Activated CD4-positive, alpha-beta T cell treated with anti-CD3 and anti-CD28 coated beads for 1 hour (primary cell): Measurements from ENCODE around the gene RPL19.

Experiments
- DNase-seq: peaks from one replicate; pipeline ENCODE4 v3.0.0-alpha.2; 2020

RPL19 gene

DNA sequence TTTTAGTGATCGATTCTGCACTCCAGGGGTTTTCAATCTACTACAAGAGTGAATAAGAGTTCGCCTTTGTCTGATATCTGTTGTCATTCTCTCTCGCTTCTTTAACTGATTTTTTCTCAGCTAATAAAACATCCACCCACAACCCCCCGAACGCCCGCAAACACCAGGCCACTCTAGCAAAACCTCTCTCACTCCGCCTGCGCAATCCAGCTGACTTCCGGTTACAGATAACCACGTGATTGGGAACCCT lies 338 bp upstream of the RPL19 start:
- DNase-seq = peak; percentile 78

DNA sequence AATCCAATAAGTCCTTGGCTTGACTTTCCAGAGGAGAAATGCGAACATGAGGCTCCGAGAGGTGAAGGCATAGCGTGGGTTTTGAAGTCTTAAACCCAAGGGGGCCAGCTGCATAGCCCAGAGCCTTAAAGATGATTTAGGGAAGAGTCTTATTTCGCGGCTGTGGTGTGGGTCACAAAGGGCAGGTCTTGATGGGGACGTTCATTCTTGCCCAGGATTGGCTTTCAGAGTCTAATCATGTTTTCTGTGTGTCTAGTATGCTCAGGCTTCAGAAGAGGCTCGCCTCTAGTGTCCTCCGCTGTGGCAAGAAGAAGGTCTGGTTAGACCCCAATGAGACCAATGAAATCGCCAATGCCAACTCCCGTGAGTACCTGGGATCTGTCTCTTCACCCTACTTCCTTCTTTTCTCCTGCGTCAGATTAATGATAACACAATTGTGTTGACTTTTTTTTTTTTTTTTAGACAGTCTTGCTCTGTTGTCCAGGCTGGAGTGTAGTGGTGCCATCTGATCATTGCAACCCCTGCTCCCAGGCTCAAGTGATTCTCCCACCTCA lies 951 bp downstream of the RPL19 start:
- no peak for DNase-seq

DNA sequence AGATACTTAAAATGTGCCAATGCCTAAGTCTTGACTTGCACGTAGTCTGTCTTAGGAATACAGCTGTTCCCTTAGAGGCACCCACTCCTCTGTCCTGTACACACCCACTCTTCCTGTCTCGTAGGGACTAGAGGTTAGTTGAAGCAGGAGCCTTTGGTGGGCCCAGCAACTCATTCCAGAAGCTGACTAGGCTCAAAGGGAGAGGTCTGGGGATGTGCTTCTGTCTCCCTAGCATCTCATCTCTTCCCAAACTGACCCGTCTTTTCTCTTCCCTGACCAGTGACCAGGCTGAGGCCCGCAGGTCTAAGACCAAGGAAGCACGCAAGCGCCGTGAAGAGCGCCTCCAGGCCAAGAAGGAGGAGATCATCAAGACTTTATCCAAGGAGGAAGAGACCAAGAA lies 4.2 kb downstream of the RPL19 start:
- no peak for DNase-seq

DNA sequence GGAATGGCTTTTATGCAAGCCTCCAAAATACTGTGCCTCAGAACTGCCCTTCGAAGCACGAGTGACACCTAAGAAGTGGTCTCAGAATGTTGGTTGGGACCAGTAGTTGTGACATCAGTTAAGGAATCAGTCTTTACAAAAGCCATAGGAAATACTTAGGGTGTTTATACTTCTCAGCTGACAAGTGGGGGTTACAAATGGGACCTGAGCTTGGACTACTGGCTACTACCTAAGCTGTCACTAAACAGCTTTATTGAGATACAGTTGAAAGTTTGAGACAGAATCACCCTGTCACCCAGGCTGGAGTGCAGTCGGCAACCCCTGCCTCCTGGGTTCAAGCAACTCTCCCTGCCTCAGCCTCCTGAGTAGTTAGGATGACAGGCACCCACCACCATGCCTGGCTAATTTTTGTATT lies 5.0 kb downstream of the RPL19 start:
- no peak for DNase-seq

DNA sequence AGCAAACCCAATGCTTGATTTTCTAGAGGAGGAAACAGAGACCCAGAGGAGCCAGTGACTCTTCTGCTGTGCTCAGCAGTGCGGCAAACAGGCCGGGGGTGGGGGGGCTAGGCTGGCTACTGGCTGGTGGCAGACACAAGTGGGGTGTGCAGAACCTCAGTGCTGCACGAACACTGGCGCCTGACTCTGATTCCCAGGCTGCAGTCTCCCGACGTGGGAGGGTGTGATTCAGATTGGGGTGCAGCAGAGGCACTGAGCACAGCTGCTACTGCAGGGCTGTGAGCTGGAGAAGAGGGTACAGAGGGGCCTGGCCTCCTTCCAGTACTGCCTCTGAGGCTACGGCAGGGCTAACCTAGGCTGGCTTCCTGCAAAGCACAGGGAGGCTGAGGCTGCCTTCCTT lies 8.1 kb downstream of the RPL19 start:
- no peak for DNase-seq

DNA sequence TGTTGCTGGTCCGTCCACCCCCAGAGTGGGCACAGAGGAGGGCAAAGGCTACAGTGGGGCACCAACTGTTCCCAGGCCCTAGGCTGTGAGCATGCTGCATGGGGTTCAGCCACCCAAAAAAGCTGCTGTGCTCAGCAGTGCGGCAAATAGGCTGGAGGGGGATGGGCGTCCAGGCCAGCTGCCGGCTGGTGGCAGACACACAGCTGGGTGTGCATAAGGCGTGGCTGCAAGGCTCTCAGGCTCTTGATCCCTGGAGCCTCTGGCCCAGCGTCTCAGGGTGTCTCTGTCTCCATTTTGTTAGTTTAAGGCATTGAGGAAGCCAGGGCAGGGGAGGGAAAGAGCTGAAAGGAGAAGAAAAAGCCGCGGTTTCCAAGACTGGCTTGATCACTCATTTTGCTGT lies 8.8 kb downstream of the RPL19 start:
- DNase-seq = no peak

DNA sequence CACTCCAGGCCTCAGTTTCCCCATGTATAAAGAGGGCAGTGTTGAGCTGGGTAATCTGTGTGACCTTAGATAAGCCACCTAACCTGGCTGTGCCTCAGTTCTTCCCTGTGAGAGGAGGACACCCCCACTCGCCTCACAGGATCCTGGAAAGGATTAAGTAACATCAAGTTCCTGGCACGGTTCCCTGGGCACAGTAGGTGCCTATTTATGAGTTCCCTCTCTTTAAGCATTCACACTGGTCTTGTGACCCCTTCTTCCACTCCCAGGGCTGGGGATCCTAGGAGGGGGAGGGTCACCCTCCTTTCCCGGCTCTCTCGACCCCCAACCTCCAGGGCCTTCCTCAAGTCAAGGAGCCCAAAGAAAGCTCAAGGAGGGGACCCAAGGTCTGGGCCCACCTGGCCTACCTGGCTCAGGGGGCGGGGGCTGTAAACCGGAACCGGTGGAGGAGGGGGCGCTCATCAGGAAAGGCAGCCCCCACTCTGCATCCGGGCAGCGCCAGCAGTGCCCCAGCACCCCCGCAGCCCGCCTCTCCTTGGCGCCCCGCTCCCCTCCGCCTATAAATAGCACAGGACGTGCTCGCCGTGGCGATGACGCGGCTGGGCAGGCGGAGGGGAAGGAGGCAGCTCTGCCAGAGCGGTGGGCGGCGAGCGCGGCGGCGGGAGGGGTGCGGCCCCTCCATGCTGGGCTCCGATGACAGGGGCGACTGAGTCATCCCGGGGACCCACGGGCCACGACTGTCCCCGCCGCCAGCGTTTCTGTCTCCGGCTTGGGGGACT lies 9.4 kb downstream of the RPL19 start:
- peak; percentile 59 for DNase-seq

DNA sequence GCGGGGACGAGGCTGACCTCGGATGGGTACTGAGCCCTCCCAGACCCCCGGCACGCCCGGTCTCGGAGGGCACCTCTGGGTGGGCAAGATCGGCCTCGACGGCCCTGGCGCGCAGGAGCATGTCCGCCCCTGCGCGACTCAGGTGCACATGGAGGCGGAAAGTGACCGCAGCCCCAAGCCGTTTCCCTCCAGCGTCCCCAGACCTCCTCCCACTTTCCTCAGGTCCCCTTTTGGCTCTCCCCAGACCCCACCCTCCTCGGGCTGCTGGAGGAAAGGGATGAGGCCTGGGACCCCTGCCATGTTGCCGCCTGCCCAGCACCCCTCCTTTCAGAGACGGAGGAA lies 10.0 kb downstream of the RPL19 start:
- DNase-seq = no peak

DNA sequence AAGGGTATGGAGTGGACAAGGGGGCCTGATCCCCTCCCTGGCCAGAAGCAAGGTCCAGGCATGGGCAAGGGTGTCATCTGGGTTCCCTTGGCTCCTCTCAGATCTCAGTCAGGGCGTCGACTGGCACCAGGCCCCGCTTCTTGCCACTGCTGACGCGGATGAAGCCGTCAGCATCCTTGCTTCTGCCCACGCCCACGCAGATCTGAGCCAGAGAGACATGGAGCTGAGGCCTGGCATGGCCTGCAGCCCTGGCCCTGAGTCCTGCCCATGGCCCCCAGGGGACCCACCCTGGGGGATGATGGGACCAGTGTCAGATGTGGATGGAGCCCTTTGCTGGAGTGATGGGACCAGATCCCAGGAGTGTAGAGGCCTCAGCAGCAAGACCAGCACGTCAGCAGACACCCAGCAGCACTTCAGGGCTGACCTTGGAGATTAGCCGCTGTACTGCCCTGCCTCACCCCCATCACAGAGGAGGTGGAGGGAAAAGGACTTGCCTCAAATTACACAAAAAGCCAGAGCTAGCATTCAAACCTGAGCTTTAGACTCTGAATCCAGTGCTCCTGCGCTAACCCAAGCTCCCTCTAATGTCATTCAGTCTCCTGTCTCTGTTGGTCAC lies 12.2 kb downstream of the RPL19 start:
- DNase-seq = no peak

DNA sequence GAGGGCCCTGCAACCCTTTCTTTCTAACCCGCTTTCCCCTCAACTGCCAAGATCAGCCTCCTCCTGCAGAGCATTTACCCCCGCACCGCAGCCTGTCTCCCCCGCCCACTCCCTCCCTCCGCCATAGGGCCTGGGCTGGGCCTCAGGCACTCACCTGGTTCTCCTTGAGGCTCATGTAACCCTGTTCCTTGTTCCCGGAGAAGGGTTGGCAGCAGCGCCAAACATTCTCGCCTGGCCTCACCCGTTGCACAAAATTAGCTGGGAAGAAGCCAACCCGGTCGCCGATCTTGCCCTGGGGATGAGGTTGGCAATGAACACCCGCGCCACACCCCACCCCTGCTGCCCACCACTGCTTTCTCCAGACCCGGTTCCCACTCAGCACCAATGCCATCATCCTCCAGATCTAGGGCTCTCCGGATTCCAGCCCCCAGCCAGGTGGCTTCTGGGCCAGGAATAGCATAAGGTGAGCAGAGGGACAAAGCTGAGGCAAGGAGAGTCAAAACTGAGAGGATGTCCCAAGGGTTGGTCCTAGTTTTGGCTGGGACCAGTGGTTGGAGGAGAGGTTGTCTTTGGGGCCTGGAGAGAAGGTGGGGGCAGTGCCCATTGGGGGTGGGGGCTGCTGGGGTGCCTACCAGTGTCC lies 12.9 kb downstream of the RPL19 start:
- no peak for DNase-seq

DNA sequence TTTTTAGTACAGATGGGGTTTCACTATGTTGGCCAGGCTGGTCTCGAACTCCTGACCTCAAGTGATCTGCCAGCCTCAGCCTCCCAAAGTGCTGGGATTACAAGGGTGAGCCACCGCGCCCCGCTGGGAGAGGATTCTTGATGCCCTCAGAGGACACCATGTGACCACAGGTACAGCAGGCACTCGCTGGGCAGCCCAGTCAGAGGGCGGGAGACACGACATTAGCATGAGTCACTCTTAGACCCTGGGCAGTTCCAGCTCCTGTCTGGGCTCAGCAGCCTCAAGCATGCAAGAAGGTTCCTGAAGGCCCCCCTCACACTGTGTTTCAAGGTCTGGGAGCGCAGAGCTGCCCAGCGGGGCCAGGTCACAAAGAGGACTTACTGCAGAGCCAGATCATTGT lies 13.8 kb downstream of the RPL19 start:
- DNase-seq = no peak

DNA sequence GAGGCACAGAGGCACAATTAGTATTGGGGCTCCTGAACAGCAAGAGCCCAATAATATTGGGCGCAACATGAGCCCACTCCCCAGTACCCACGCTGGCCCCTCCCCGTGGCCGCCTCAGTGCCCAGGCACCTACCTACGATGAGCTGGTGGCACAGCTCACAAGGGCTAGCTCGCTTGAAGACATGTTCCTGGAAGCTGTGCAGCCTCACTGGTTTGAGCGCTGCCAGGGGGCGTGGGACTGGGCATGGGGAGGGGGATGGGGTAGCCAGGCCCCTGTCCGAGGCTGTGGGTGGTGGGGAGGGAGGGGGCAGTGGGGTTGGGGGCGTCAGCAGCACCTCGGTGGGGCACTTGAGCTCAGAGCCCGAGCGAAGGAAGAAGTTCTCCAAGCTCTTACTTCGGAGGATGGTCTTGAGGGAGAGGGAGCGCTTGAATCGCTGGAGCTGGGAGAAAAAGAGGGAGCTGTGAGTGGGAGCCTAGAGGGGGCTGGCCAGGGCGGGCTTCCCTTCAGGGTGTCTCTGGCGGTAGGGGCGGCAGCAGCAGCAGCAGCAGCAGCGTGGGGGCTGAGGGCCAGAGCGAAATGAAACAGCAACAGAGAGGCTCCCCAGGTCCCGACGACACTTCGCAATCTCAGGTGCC lies 17.8 kb downstream of the RPL19 start:
- no peak for DNase-seq

DNA sequence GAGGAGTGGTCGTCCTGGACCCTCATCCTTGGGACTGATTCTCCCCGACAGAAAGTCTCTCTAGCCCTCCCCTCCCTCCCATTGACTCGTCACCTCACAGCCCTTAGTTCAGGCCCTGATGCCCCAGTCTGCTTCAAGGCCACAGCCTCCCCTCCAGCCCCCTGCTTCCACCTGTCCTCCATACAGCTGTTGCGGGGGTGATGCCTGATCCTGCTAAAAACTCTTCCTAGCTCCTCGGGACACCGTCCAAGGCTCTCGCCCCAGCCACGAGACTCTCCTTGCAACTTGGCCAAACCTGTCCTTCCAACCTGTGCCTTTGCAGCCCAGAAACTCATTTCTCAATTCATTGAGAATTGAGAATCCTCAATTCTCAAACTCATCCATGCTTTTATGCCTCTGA lies 18.8 kb downstream of the RPL19 start:
- DNase-seq = no peak

DNA sequence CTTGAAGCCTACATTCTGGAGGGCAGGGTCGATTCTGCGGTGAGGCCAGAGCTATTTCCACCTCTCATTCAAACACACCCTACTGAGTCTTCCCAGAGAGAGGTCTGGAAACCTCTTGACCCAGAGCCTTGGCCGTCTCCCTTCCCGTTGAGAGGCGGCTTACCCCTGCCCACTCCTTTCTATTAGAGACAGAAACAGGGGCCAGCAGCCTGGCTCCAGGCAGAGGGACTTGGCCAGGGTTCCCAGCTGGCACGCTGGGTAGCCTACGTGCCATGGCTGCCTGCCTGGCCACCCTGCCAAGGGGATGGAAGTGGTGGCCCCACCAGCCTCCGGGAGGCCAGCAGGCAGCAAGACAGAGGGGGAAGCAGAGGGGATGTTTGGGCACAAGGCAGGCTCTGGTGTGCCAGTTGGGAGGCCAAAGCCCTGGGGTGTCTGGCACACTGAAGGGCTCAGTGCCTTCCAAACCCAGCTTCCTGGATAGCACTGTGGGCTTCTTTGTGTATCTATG lies 19.6 kb downstream of the RPL19 start:
- DNase-seq = no peak

DNA sequence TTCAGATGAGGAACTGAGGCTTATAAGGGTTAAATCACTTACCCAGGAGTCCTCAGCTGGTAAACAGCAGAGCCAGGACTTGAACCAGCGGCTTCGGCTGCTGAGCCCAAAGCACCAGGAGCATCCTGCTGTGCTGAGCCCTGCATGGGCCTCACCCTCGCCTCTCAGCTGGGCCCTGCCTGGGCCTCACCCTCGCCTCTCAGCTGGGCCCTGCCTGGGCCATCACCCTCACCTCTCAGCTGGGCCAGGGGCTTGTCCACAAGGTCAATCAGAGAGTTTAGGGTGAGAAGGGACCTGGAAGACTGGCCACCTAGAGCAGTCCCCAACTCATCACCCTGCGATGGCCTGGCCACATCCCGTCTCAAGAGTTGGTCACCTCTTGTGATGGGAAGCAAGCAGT lies 21.5 kb downstream of the RPL19 start:
- no peak for DNase-seq

DNA sequence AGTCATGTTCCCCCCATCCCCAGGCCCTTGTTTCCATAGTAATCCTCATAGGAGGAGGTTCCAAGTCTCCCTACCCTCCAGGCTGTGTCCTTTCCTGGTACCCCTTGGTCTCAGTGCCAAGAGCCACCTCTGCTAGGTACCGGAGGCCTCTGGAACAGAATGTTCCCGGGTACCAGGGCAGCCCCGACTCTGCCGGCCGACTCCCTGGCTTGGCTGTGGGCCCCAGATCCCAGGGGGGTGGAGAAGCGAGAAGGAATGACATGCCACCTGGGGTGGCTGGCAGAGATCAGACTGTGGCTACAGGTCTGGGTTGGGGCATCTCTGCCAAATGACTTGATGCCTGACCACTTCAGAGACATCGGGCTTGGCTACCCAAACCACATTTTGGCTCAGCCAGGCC lies 22.1 kb downstream of the RPL19 start:
- no peak for DNase-seq

DNA sequence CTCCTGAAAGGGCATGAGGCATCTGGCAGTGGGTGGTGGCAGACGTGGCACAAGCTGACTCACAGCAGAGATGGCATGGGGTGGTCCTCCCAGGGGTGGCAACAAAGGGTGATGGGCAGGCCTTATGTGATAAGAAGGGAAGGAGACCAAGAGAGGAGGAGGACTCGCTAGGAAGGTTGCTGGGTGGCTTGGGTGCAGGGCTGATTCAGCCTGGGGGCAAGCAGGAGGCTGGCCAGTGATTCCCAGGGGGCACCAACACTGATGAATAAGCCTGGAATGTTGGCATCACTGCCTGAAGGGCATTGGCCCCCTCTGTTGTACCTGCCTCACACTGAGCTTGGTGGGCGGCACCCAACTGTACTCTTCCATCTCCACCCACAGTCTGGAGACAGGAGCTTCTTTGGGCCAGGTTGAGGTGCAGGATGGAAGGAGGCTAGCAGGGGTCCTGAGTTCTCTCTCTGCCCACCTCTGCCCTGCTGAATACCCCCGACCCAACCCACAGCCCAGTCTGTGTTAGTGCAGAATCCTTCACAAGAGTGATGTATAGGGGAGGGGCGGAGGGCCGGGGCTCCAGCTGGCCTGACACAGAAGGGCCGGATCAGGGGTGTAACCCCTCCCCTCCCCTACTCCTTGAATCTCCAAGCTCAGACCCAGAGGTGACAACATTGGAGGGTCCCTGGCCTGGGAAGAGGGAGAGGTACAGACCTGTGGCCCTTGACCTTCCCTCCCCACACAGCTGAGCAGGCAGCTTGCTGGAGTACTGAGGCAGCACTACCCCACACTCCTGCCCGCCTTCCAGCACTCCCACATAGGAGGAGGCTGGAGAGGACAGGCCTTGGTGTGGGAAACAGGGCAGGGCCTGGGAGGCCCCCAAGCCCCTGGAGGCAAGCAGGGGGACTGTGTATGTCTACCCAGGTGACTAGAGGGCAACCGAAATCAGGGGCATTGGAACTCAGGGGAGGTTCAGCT lies 23.1 kb downstream of the RPL19 start:
- DNase-seq = no peak

DNA sequence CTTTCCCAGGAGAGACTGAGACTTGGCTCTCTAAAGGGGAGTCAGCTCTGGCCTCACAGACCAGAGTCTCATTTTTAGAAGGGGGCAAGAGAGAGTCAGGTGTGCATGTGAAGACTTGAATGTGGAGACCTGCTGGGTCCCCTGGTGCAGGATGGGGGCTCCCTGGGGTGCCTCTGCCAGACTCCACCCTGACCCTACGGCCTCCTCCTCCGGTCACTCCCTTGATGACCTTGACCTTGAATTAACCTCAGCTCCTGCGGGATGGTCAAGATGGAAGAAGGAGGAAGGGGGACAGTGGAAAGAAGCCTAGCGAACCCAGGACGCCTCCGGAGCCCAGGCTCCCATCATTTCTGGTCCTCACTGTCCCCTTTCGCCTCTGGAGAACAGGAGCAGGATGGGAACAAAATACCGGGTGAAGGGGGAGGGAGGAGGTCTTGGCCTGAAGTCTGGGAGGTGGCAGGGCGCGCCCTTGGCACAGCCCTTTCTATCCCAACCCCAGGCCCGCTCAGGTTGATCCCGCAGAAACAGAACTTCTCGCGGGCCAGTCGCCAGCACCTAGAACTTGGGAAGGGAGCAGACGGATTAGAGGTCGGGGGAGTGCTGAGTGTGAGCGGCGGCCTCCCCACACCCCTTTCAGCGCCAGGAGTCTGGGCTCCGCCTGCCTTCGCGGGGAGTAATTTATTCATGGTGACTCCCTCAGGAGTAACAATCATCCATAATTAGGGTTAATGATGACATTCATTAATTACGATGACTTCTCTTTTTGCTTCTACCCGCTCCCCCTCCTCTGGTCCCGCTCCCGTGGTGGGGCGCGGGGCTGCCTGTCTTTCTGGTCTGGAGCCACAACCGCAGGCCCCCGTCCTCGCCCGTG lies 24.1 kb downstream of the RPL19 start:
- DNase-seq = no peak

DNA sequence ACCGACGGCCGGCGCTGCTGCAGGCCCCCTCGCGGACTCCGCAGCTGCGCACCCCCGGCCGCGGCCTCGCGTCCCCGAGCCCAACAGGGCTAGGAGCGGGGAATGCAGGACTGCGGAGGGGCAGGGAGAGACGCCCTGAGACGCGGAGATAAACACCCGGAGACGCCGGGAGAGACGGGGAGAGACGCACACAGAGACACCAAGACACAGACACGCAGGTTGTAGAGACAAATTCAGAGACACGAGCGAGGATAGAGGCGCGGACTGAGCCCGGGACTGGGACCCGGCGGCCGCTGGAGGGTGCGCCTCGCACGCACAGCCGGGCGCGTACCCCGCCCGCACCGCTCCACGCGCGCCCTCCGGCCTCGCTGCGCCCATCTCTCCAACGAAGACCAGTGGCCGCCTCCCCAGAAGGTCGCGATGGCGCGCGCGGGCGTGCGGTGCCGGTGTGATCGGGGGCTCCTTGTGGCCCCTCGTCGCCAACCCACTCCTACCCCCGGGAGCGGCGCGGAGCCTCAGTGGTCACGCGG lies 24.8 kb downstream of the RPL19 start:
- DNase-seq = no peak

DNA sequence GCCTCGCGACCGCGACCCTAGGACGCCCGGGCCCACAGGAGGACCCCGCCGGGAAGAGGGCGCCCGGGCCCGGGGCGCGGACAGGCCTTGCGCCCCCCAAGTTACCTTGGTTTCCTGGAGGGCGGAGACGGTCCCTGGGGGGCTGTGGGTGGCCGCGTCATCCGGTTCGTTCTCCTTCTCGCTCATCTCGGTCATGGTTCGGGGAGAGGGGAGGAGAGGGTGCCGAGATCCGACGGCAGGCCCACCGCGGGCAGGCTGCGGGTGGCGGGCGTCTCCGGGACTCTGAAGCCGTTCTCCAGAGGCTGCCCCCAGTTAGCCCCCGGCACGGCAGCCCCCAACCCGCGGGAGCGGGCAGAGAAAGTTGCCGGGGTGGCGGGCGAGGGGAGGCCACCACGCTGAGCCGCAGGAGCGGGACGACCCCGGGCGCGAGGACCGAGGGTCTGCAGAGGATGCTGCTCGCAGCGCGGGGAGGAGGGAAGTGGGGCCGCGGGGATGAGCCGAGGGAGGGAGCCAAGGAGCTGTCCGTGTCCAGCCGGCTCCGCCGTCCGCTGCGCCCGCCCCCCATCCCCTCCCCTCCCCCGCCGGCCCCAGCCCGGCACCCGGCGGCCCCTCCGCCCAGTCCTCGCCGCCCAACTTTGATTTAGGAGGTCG lies 25.4 kb downstream of the RPL19 start, which contains the start of gene STAC2:
STAC2 (minus strand) TSS at position 638 of the 651 bp plus-strand sequence; CDS start at position 195, 443 bp downstream.
- no peak for DNase-seq
